ENCODE data around the gene ITGA6.
A peak's percentile ranks its signal among the peaks of the same experiment; 100 is the strongest.

The ITGA6 gene

GRCh38 chr2:172427256-172427989, at the start of gene ITGA6:
ITGA6 (plus strand) TSS chr2:172427586.
- DNase-seq (ENCODE audit: low spot score), result peak; percentile 78

GRCh38 chr2:172380436-172381274, 46.7 kb upstream of the ITGA6 start:
- DNase-seq (ENCODE audit: low spot score), result no peak

- DNase-seq (ENCODE audit: low spot score), result no peak
Observed at GRCh38 chr2:172381275-172382027, 45.9 kb upstream of the ITGA6 start.

GRCh38 chr2:172387361-172387760, 40.0 kb upstream of the ITGA6 start:
- DNase-seq (ENCODE audit: low spot score), result no peak

- DNase-seq (ENCODE audit: low spot score), result no peak
Observed at GRCh38 chr2:172389685-172390339, 37.6 kb upstream of the ITGA6 start.

- no peak for DNase-seq (ENCODE audit: low spot score)
Observed at GRCh38 chr2:172394002-172394401, 33.4 kb upstream of the ITGA6 start.

GRCh38 chr2:172395503-172395902, 31.9 kb upstream of the ITGA6 start:
- DNase-seq (ENCODE audit: low spot score), result no peak

- no peak for DNase-seq (ENCODE audit: low spot score)
Observed at GRCh38 chr2:172397148-172397834, 30.1 kb upstream of the ITGA6 start.

- no peak for DNase-seq (ENCODE audit: low spot score)
Observed at GRCh38 chr2:172398440-172398839, 28.9 kb upstream of the ITGA6 start.

GRCh38 chr2:172399765-172400164, 27.6 kb upstream of the ITGA6 start:
- DNase-seq (ENCODE audit: low spot score), result no peak

- DNase-seq (ENCODE audit: low spot score), result no peak
Observed at GRCh38 chr2:172402198-172402597, 25.2 kb upstream of the ITGA6 start.

- DNase-seq (ENCODE audit: low spot score), result no peak
Observed at GRCh38 chr2:172403402-172403801, 24.0 kb upstream of the ITGA6 start.

- no peak for DNase-seq (ENCODE audit: low spot score)
Observed at GRCh38 chr2:172403881-172404468, 23.4 kb upstream of the ITGA6 start.

GRCh38 chr2:172404824-172405223, 22.6 kb upstream of the ITGA6 start:
- DNase-seq (ENCODE audit: low spot score), result no peak

- no peak for DNase-seq (ENCODE audit: low spot score)
Observed at GRCh38 chr2:172405673-172406072, 21.7 kb upstream of the ITGA6 start.

- no peak for DNase-seq (ENCODE audit: low spot score)
Observed at GRCh38 chr2:172408143-172408766, 19.1 kb upstream of the ITGA6 start.

- no peak for DNase-seq (ENCODE audit: low spot score)
Observed at GRCh38 chr2:172409042-172409441, 18.3 kb upstream of the ITGA6 start.

GRCh38 chr2:172412984-172413492, 14.3 kb upstream of the ITGA6 start:
- DNase-seq (ENCODE audit: low spot score), result no peak

- no peak for DNase-seq (ENCODE audit: low spot score)
Observed at GRCh38 chr2:172415157-172415864, 12.1 kb upstream of the ITGA6 start.

GRCh38 chr2:172415865-172416183, 11.6 kb upstream of the ITGA6 start:
- no peak for DNase-seq (ENCODE audit: low spot score)
